Anterior cingulate cortex (tissue), 58 donors: ENCODE data around the gene FAM9C.

ENCODE experiments used
- DNase-seq, 58 donors: peaks; one replicate each; lab custom pipeline; 2025; lab: John Stamatoyannopoulos, UW

FAM9C gene

DNA sequence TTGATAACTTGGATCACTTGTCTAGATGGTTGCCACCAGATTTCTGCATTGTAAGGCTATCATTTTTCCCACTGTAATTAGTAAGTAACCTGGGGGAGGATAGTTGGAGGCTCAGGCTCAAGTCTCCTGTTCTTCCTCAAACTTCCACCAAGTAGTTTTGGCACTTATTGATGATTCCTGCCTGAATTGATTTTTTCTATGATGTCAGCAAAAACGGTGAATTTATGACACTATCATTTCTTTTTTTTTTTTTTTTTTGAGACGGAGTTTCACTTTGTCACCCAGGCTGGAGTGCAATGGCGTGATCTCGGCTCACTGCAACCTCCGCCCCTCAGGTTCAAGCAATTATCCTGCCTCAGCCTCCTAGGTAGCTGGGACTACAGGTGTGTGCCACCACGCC lies 57.1 kb downstream of the FAM9C start:
- no peak for DNase-seq

- DNase-seq = no peak
Measured at GRCh38 chrX:12986886-12987285, 57.5 kb downstream of the FAM9C start.

DNA sequence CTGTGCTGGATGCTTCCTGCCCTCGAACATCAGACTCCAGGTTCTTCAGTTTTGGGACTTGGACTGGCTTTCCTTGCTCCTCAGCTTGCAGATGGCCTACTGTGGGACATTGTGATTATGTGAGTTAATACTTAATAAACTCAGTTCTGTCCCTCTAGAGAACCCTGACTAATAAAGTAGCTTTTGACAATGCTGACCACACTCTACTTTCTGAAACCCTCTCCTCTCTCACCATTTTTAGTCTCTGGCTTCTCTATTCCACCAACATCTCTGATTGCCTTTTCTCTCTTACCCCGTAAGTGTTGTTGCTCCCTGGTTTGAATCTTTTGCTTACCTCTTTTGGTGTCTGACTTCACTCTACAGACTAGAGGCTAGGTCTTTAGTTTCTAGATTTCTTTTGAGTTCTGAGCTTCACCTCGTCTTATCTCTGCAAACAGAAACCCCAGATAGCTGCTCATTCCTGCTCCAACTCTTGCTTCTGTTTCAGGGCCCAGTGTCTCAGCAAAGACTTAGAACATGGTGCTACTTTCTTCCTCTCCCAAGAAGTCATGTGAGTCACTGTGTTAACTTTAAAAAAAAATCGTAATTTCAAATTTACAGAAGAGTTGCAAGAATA lies 58.1 kb downstream of the FAM9C start:
- DNase-seq = no peak
